K562 (cell line): ENCODE data around the gene PVALEF. TPM values are rescaled to one million over a fixed set of nuclear protein-coding genes. Genes with fewer than 3 reads are reported as not detected.
A peak's percentile ranks its signal among the peaks of the same experiment; 100 is the strongest.

Experiments
- ATF4 ChIP-seq: fragments of 450-650 bp; formaldehyde crosslinking; IDR thresholded peaks from 2 replicates; pipeline ENCODE4 v1.4.0; 2022; ENCODE audit warnings: mild to moderate bottlenecking, moderate library complexity
- CC2D1A ChIP-seq: fragments of 450-650 bp; IDR thresholded peaks from 2 replicates; pipeline ENCODE4 v1.6.1; 2017; ENCODE audit warnings: mild to moderate bottlenecking
- CCNT2 ChIP-seq: IDR thresholded peaks from 2 replicates; pipeline ENCODE4 v1.6.1; 2011; ENCODE audit warnings: borderline replicate concordance, low read depth, mild to moderate bottlenecking, moderate library complexity, mixed read lengths, low read length; ENCODE audit not compliant: insufficient read length; ENCODE audit errors: extremely low read depth
- GTF2E2 ChIP-seq: fragments of 200-800 bp; sonication (Bioruptor generic); IDR thresholded peaks from 2 replicates; pipeline ENCODE4 v1.6.1; 2016; ENCODE audit warnings: missing genetic modification characterization, missing compliant biosample characterization
- HLTF ChIP-seq: fragments of 450-650 bp; IDR thresholded peaks from 2 replicates; pipeline ENCODE4 v1.6.1; 2016
- MAFK ChIP-seq: IDR thresholded peaks from 2 replicates; pipeline ENCODE4 v1.6.1; 2011; ENCODE audit warnings: low read length, improper control_type of control experiment
- NFE2L1 ChIP-seq: fragments of 450-650 bp; IDR thresholded peaks from 2 replicates; pipeline ENCODE4 v1.6.1; 2016; ENCODE audit warnings: missing genetic modification characterization, low read depth, mild to moderate bottlenecking, missing compliant biosample characterization, moderate library complexity, borderline replicate concordance
- NFIC ChIP-seq: fragments of 450-650 bp; IDR thresholded peaks from 2 replicates; pipeline ENCODE4 v1.6.1; 2017; ENCODE audit warnings: mild to moderate bottlenecking, inconsistent platforms
- NRF1 ChIP-seq, 2 experiments: fragments of 450-650 bp; IDR thresholded peaks in 1 of 2; conservative IDR thresholded peaks in 1 of 2; 2 replicates each; pipeline ENCODE4 v1.6.1; 2014; ENCODE audit warnings: mild to moderate bottlenecking in 2 of 2
- PATZ1 ChIP-seq: fragments of 250-450 bp; sonication (Bioruptor Pico); IDR thresholded peaks from 2 replicates; pipeline ENCODE4 v1.5.0; 2020; ENCODE audit warnings: mild to moderate bottlenecking, borderline replicate concordance
- PRDM10 ChIP-seq: fragments of 450-650 bp; IDR thresholded peaks from 2 replicates; pipeline ENCODE4 v1.6.1; 2018; ENCODE audit not compliant: partially characterized antibody
- RB1 ChIP-seq: fragments of 450-650 bp; IDR thresholded peaks from 2 replicates; pipeline ENCODE4 v1.6.1; 2017; ENCODE audit warnings: low read depth, mild to moderate bottlenecking
- SMAD1 ChIP-seq: fragments of 150-350 bp; IDR thresholded peaks from 2 replicates; pipeline ENCODE4 v1.6.1; 2014; ENCODE audit warnings: low read length, low read depth; ENCODE audit not compliant: partially characterized antibody
- SMAD4 ChIP-seq: fragments of 250-450 bp; sonication (Bioruptor Pico); conservative IDR thresholded peaks from 2 replicates; pipeline ENCODE4 v1.8.0; 2021; ENCODE audit warnings: inconsistent platforms, mild to moderate bottlenecking, moderate library complexity
- U2AF1 ChIP-seq: fragments of 200-400 bp; formaldehyde crosslinking; optimal IDR thresholded peaks from 2 replicates; pipeline ENCODE3; 2017; ENCODE audit warnings: mild to moderate bottlenecking, low read depth, low read length, moderate library complexity
- polyA plus RNA-seq, 8 experiments: library from polyadenylated mRNA; depleted of rRNA in 4 of 8; stranded (reverse) in 5 of 8; unstranded in 3 of 8; fragments of >200 nt; fragmentation: Nextera tagmentation in 2 of 8; fragmentation: Illumina TruSeq in 1 of 8; extraction: Ambion mirVana in 2 of 8; extraction: Trizol in 1 of 8; gene quantifications; 2 replicates each; pipeline versions ENCODE4 v1.2.1 to v1.2.3, GENCODE V29; 2011 to 2014; ENCODE audit warnings: inconsistent platforms in 1 of 8, missing spikeins in 1 of 8
- total RNA-seq, 7 experiments: library from RNA; depleted of rRNA in 6 of 7; stranded (reverse); fragments of >200 nt in 6 of 7; fragmentation: Illumina TruSeq in 2 of 7; extraction: Trizol in 2 of 7; gene quantifications; 2 replicates each; pipeline versions ENCODE4 v1.2.1 to v1.2.3, GENCODE V29; 2011 to 2021; ENCODE audit warnings: low replicate concordance in 1 of 7
- TF ChIP-seq, protein P1 (sequence below): fragments of 450-650 bp; formaldehyde crosslinking; IDR thresholded peaks from 2 replicates; pipeline ENCODE4 v1.4.0; 2020; ENCODE audit warnings: mild to moderate bottlenecking, moderate library complexity
- TF ChIP-seq, protein P2 (sequence below): IDR thresholded peaks from 2 replicates; pipeline ENCODE4 v1.6.1; 2012; ENCODE audit warnings: low read depth, low read length, improper control_type of control experiment, borderline replicate concordance

Gene PVALEF
- total and polyA plus RNA-seq, 9 of the 15 experiments (the other 6 are each of a cell fraction or from before 2014, with no cell fraction given), result not detected

GRCh38 chr17:81119223-81120148, 45.8 kb upstream of the PVALEF start (continued):
- TF ChIP-seq PRDM10 (no peak), CCNT2 (no peak), NRF1 (conservative IDR thresholded peaks at IDR 0.05 in 1 of 2, IDR thresholded peaks at IDR 0.05 in 1 of 2) (peak; percentile 53 to 67), HLTF (no peak), GTF2E2 (tag) (no peak), NFE2L1 (no peak), ATF4 (no peak), RB1 (peak; percentile 60), SMAD4 (CRISPR knock-in tag) (no peak), U2AF1 (peak; percentile 12), PATZ1 (CRISPR knock-in tag) (no peak), CC2D1A (no peak), SMAD1 (no peak), MAFK (no peak), NFIC (no peak)
- TF ChIP-seq, protein P1, sequence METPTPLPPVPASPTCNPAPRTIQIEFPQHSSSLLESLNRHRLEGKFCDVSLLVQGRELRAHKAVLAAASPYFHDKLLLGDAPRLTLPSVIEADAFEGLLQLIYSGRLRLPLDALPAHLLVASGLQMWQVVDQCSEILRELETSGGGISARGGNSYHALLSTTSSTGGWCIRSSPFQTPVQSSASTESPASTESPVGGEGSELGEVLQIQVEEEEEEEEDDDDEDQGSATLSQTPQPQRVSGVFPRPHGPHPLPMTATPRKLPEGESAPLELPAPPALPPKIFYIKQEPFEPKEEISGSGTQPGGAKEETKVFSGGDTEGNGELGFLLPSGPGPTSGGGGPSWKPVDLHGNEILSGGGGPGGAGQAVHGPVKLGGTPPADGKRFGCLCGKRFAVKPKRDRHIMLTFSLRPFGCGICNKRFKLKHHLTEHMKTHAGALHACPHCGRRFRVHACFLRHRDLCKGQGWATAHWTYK (CRISPR knock-in tag), result no peak; the same call in 1 of the 2 replicates
- TF ChIP-seq, protein P2, sequence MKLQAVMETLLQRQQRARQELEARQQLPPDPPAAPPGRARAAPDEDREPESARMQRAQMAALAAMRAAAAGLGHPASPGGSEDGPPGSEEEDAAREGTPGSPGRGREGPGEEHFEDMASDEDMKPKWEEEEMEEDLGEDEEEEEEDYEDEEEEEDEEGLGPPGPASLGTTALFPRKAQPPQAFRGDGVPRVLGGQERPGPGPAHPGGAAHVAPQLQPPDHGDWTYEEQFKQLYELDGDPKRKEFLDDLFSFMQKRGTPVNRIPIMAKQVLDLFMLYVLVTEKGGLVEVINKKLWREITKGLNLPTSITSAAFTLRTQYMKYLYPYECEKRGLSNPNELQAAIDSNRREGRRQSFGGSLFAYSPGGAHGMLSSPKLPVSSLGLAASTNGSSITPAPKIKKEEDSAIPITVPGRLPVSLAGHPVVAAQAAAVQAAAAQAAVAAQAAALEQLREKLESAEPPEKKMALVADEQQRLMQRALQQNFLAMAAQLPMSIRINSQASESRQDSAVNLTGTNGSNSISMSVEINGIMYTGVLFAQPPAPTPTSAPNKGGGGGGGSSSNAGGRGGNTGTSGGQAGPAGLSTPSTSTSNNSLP, result no peak
